ENCODE measurements around the gene COL12A1.

GRCh38 chr6:75109022-75109421, 96.8 kb downstream of the COL12A1 start:
- TF ChIP-seq, protein P1, sequence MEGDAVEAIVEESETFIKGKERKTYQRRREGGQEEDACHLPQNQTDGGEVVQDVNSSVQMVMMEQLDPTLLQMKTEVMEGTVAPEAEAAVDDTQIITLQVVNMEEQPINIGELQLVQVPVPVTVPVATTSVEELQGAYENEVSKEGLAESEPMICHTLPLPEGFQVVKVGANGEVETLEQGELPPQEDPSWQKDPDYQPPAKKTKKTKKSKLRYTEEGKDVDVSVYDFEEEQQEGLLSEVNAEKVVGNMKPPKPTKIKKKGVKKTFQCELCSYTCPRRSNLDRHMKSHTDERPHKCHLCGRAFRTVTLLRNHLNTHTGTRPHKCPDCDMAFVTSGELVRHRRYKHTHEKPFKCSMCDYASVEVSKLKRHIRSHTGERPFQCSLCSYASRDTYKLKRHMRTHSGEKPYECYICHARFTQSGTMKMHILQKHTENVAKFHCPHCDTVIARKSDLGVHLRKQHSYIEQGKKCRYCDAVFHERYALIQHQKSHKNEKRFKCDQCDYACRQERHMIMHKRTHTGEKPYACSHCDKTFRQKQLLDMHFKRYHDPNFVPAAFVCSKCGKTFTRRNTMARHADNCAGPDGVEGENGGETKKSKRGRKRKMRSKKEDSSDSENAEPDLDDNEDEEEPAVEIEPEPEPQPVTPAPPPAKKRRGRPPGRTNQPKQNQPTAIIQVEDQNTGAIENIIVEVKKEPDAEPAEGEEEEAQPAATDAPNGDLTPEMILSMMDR (IDR thresholded peaks at IDR 0.05), result no peak
- no peak for TF ChIP-seq POLR2A (IDR thresholded peaks at IDR 0.05)

Data from Peyer's patch (tissue), 4 donors.